ENCODE measurements around the gene COX6B2. TPM values are rescaled to one million over a fixed set of nuclear protein-coding genes. Genes with fewer than 3 reads are reported as not detected.

The COX6B2 gene
- total and polyA plus RNA-seq, 2 of the 13 experiments (the other 11 are each of a cell fraction or from before 2014, with no cell fraction given): 0.21 TPM; not detected in 1

DNA sequence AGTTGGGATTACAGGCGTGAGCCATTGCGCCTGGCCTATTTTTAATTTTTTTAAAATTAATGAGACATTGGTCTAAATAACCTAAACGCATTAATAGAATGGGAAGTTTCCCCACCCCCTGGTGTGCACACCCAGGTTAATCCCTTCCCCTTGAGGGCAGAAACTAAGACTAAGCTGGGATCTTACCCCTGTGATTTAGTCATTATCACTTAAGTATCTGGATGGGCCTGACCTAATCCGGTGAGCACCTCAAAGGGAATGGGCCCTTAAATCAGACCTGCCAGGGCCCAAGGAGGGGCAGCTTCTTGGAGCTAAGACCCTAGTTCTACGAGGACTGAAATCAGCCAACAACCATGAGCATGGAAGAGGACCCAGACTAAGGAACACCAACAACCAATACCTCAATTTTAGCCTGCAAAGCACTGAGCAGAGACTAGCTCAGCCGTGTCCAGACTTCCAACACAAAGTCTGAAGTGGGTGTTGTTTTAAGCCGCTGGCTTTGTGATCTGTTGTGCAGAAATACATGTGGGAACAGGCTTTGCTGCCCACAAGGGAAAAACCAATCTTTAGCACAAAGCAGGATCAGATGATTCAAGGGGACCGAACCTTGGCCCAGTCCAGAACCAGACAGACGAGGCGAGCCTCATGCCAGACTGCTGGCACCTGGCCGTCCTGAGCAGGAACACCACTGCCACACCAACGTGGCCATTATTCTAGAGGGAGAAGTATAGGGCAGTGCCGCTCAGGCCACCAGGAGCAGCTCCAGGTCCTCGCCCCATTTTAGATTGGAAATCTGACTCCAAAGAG lies 46.0 kb upstream of the COX6B2 start (continued):
- TF ChIP-seq ZNF317 (CRISPR knock-in tag; IDR thresholded peaks at IDR 0.05): no peak

DNA sequence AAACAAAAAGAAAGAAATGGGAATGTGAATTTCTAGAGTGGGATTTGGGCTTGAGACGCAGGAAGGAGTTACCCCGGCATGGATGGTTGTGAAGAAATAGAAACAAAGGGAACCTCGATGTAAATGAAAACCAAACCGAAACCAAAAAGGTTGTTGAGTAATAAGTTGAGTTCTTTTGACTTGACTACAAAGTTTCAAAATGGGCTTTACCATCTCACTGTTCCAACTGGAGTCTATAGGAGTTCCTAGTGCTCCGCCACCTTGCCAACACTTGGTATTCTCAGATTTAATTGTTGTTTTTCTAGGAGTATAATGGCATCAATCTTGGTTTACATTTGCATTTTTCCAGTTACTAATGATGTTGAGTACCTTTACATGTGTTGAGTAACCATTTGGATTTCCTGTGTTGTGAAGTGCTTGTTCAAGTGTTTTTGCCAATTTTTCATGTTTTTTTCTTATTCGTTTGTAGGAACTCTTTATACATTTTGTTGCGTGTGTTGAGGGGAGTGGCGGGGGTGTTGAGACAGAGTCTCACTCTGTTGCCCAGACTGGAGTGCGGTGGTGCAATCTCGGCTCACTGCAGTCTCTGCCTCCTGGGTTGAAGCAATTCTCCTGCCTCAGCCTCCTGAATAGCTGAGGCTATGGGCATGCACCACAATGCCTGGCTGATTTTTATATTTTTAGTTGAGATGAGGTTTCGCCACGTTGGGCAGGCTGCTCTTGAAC lies 43.8 kb upstream of the COX6B2 start:
- no peak overlapping the region for H3K9ac ChIP-seq (ENCODE audit: insufficient read depth, low read depth, low read length)
- no TSS peak for BruUV-seq (replicated peaks)
- no peaks in the 10 kb centered on the region for H3K27me3 ChIP-seq (ENCODE audit: control insufficient read depth in 1 of 2, insufficient read depth in 2 of 2, low read length in 2 of 2)
- in situ Hi-C loops (cut with HindIII; ENCODE audit: extremely low pct_ligation_motif_present, low pct_unique_long_range_greater_than_20kb) (no loop called here), intact Hi-C loops (cut with micrococcal nuclease; ENCODE audit: unreplicated experiment) (no loop called here)
- no peak for ATAC-seq
- H3K36me3 ChIP-seq (replicated peaks in 1 of 2; ENCODE audit: control insufficient read depth in 1 of 2, insufficient read depth in 2 of 2, low read length in 2 of 2): peaks cover 2 to 13% of the 10 kb centered on the region in 2 experiments; a peak in 2 of 5 replicates
- peaks cover 14% of the 10 kb centered on the region for H3K4me1 ChIP-seq (ENCODE audit: insufficient read depth, low read length)
- H3K4me2 ChIP-seq (ENCODE audit: low read depth, low read length): no peak overlapping the region
- H3K4me3 ChIP-seq (replicated peaks in 1 of 3; ENCODE audit: insufficient read depth in 1 of 3, low read depth in 2 of 3, low read length in 3 of 3): no peak overlapping the region
- H3K9me3 ChIP-seq (ENCODE audit: low read length): no peaks in the 10 kb centered on the region
- no peaks in the 10 kb centered on the region for H4K20me1 ChIP-seq (ENCODE audit: insufficient read depth, low read length)
- POLR2A ChIA-PET: no interaction called here
- no peak for DNase-seq (ENCODE audit: low spot score)
- no peaks in the 10 kb centered on the region for H3K79me2 ChIP-seq (ENCODE audit: insufficient read depth, low read length)
- CTCF ChIA-PET (ENCODE audit: low intra/inter-chr PET ratio, low total read pairs): no interaction called here
- no peak overlapping the region for H2AFZ ChIP-seq (ENCODE audit: low read length)
- 89% methylated on average over 12 of the region's 12 CpGs for WGBS (ENCODE audit: low lambda C conversion rate)
- no peak for FAIRE-seq
- H3K27ac ChIP-seq (ENCODE audit: extremely low read length, insufficient read depth, low read length): no peak overlapping the region
- TF ChIP-seq ZNF7 (CRISPR knock-in tag; IDR thresholded peaks at IDR 0.05) (peak; percentile 53; the same call in 1 of the 2 replicates), ATF1 (CRISPR knock-in tag; IDR thresholded peaks at IDR 0.05) (no peak), PRMT3 (CRISPR knock-in tag; IDR thresholded peaks at IDR 0.05; ENCODE audit: borderline replicate concordance, low read depth) (no peak), KAT8 (CRISPR knock-in tag; IDR thresholded peaks at IDR 0.05) (no peak), ZBTB21 (CRISPR knock-in tag; IDR thresholded peaks at IDR 0.05) (no peak), ZNF230 (CRISPR knock-in tag; IDR thresholded peaks at IDR 0.05) (no peak)
- TF ChIP-seq, protein P1, sequence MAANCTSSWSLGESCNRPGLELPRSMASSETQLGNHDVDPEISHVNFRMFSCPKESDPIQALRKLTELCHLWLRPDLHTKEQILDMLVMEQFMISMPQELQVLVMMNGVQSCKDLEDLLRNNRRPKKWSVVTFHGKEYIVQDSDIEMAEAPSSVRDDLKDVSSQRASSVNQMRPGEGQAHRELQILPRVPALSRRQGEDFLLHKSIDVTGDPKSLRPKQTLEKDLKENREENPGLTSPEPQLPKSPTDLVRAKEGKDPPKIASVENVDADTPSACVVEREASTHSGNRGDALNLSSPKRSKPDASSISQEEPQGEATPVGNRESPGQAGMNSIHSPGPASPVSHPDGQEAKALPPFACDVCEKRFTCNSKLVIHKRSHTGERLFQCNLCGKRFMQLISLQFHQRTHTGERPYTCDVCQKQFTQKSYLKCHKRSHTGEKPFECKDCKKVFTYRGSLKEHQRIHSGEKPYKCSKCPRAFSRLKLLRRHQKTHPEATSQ (CRISPR knock-in tag; IDR thresholded peaks at IDR 0.05; ENCODE audit: borderline replicate concordance): no peak

All from HepG2 (cell line).